Peyer's patch (tissue), 4 donors: Measurements from ENCODE around the gene GPX6. TPM values are rescaled to one million over a fixed set of nuclear protein-coding genes. Genes with fewer than 3 reads are reported as not detected.
"Not testable (repeated sequence)": the region's sequence is repeated elsewhere in the genome, so short reads cannot be mapped to it uniquely, and the experiment has no call there.

Experiments used
- DNase-seq, 3 donors: peaks; one replicate each; pipeline ENCODE4 v3.0.0-alpha.2; 2017 to 2019
- H3K27ac ChIP-seq, 4 donors: fragments of 200-600 bp; sonication (generic); one replicate each; pipeline ENCODE4 v1.5.1; 2016 to 2019
- H3K27me3 ChIP-seq, 2 donors: fragments of 200-600 bp; sonication (generic); one replicate each; pipeline ENCODE4 v1.5.1; 2019
- H3K36me3 ChIP-seq, 3 donors: fragments of 200-600 bp; sonication (generic); one replicate each; pipeline ENCODE4 v1.5.1; 2016 to 2019
- H3K4me1 ChIP-seq, 4 donors: fragments of 200-600 bp; sonication (generic); one replicate each; pipeline ENCODE4 v1.5.1; 2016 to 2019
- H3K4me3 ChIP-seq, 4 donors: fragments of 200-600 bp; sonication (generic); 1 replicate in 3 of 4; 2 replicates in 1 of 4; pipeline ENCODE4 v1.5.1; 2016 to 2019; ENCODE audit warnings: mild to moderate bottlenecking in 1 of 4
- H3K9me3 ChIP-seq, 4 donors: fragments of 200-600 bp; sonication (generic); one replicate each; pipeline ENCODE4 v1.5.1; 2016 to 2019; ENCODE audit warnings: mild to moderate bottlenecking in 1 of 4
- CTCF ChIP-seq, 6 experiments: fragments of 450-650 bp in 4 of 6; fragments of 200-600 bp in 2 of 6; sonication (generic) in 1 of 6; IDR thresholded peaks; one replicate each; pipeline ENCODE4 v1.5.1; 2017 to 2019; ENCODE audit warnings: antibody characterized with exemption in 6 of 6, mild to moderate bottlenecking in 3 of 6, moderate library complexity in 1 of 6
- POLR2A ChIP-seq, 2 donors: fragments of 450-650 bp; IDR thresholded peaks; one replicate each; pipeline ENCODE4 v1.5.1; 2017; ENCODE audit warnings: antibody characterized with exemption in 2 of 2, mild to moderate bottlenecking in 2 of 2, moderate library complexity in 2 of 2
- total RNA-seq, 4 donors: library from RNA; depleted of rRNA; stranded (reverse); fragments of >200 nt; gene quantifications; one replicate each; pipeline ENCODE4 v1.1.0, GENCODE V29; 2016

The GPX6 gene
- total RNA-seq, 4 donors from 2014 or later, result not detected

GRCh38 chr6:28480253-28480932 is 35.2 kb downstream of the GPX6 start:
- Histone ChIP-seq H3K27ac (no peak overlapping the region), H3K4me3 (no peak overlapping the region), H3K27me3 (no peaks in the 10 kb centered on the region), H3K4me1 (no peaks in the 10 kb centered on the region), H3K36me3 (no peaks in the 10 kb centered on the region), H3K9me3 (no peaks in the 10 kb centered on the region)
- no peak for DNase-seq
- TF ChIP-seq POLR2A (IDR thresholded peaks at IDR 0.05), result no peak
- no peak for TF ChIP-seq CTCF (IDR thresholded peaks at IDR 0.05)

GRCh38 chr6:28478518-28478917 is 37.1 kb downstream of the GPX6 start:
- Histone ChIP-seq H3K27ac (no peak overlapping the region), H3K9me3 (no peaks in the 10 kb centered on the region), H3K4me1 (no peaks in the 10 kb centered on the region), H3K36me3 (no peaks in the 10 kb centered on the region), H3K27me3 (no peaks in the 10 kb centered on the region), H3K4me3 (no peak overlapping the region)
- no peak for DNase-seq
- TF ChIP-seq CTCF (IDR thresholded peaks at IDR 0.05) (no peak), POLR2A (IDR thresholded peaks at IDR 0.05) (no peak)

- TF ChIP-seq CTCF (IDR thresholded peaks at IDR 0.05) (no peak), POLR2A (IDR thresholded peaks at IDR 0.05) (no peak)
- no peaks in the 10 kb centered on the region for H3K27me3 ChIP-seq
- DNase-seq, result no peak
- no peaks in the 10 kb centered on the region for H3K9me3 ChIP-seq
- H3K4me3 ChIP-seq, result no peak overlapping the region
- H3K27ac ChIP-seq, result no peak overlapping the region
- no peaks in the 10 kb centered on the region for H3K4me1 ChIP-seq
- no peaks in the 10 kb centered on the region for H3K36me3 ChIP-seq
Observed at GRCh38 chr6:28474441-28475219, 41.0 kb downstream of the GPX6 start.

- not testable (repeated sequence) for H3K9me3 ChIP-seq, H3K4me1 ChIP-seq, H3K27ac ChIP-seq, H3K27me3 ChIP-seq, H3K4me3 ChIP-seq, DNase-seq, H3K36me3 ChIP-seq
Observed at GRCh38 chr6:28469153-28469745, 46.3 kb downstream of the GPX6 start.

- Histone ChIP-seq H3K9me3 (no peaks in the 10 kb centered on the region), H3K4me1 (no peaks in the 10 kb centered on the region), H3K4me3 (no peak overlapping the region), H3K27ac (no peak overlapping the region), H3K36me3 (no peaks in the 10 kb centered on the region), H3K27me3 (no peaks in the 10 kb centered on the region)
- DNase-seq, result no peak
- TF ChIP-seq CTCF (IDR thresholded peaks at IDR 0.05) (no peak), POLR2A (IDR thresholded peaks at IDR 0.05) (no peak)
Observed at GRCh38 chr6:28468056-28468455, 47.5 kb downstream of the GPX6 start.

- no peaks in the 10 kb centered on the region for H3K36me3 ChIP-seq
- H3K27me3 ChIP-seq, result no peaks in the 10 kb centered on the region
- TF ChIP-seq CTCF (IDR thresholded peaks at IDR 0.05) (no peak), POLR2A (IDR thresholded peaks at IDR 0.05) (no peak)
- no peak overlapping the region for H3K4me3 ChIP-seq
- H3K27ac ChIP-seq, result no peak overlapping the region
- no peaks in the 10 kb centered on the region for H3K4me1 ChIP-seq
- no peaks in the 10 kb centered on the region for H3K9me3 ChIP-seq
- no peak for DNase-seq
Observed at GRCh38 chr6:28462401-28462800, 53.2 kb downstream of the GPX6 start.
